Trophoblast cell (in vitro differentiated cells and primary cell): ENCODE measurements around the gene ANAPC2. TPM values are rescaled to one million over a fixed set of nuclear protein-coding genes. Genes with fewer than 3 reads are reported as not detected.

Experiments used
- DNase-seq, 2 donors: peaks; one replicate each; pipeline ENCODE4 v3.0.0-alpha.2; 2016
- H2AFZ ChIP-seq: 2 replicates; pipeline ENCODE4 v1.6.1; 2013; ENCODE audit warnings: low read length, moderate library complexity, mild to moderate bottlenecking; ENCODE audit not compliant: insufficient read depth, poor library complexity
- H2AK5ac ChIP-seq: 2 replicates; pipeline ENCODE4 v1.6.1; 2013; ENCODE audit warnings: mild to moderate bottlenecking, low read length
- H2BK120ac ChIP-seq: 2 replicates; pipeline ENCODE4 v1.6.1; 2013; ENCODE audit warnings: low read length, mild to moderate bottlenecking, moderate library complexity; ENCODE audit not compliant: insufficient read depth, poor library complexity
- H2BK12ac ChIP-seq: 2 replicates; pipeline ENCODE4 v1.6.1; 2013; ENCODE audit warnings: mild to moderate bottlenecking, low read length, moderate library complexity
- H2BK5ac ChIP-seq: 2 replicates; pipeline ENCODE4 v1.6.1; 2013; ENCODE audit warnings: low read length, low read depth, moderate library complexity, mild to moderate bottlenecking; ENCODE audit not compliant: poor library complexity
- H3K14ac ChIP-seq: 2 replicates; pipeline ENCODE4 v1.6.1; 2013; ENCODE audit warnings: mild to moderate bottlenecking, low read length
- H3K18ac ChIP-seq: 2 replicates; pipeline ENCODE4 v1.6.1; 2013; ENCODE audit warnings: mild to moderate bottlenecking, low read length
- H3K23ac ChIP-seq: 2 replicates; pipeline ENCODE4 v1.6.1; 2013; ENCODE audit warnings: low read length
- H3K27ac ChIP-seq: 2 replicates; pipeline ENCODE4 v1.5.1; 2013; ENCODE audit warnings: low read depth, mild to moderate bottlenecking, inconsistent platforms, low read length, moderate library complexity
- H3K27me3 ChIP-seq: 2 replicates; pipeline ENCODE4 v1.6.1; 2013; ENCODE audit warnings: inconsistent platforms, mild to moderate bottlenecking, low read length, moderate library complexity; ENCODE audit not compliant: insufficient read depth
- H3K36me3 ChIP-seq, 2 experiments: 1 replicate in 1 of 2; 2 replicates in 1 of 2; pipeline ENCODE4 v1.6.1; 2013; ENCODE audit warnings: low read length in 2 of 2, mild to moderate bottlenecking in 2 of 2, moderate library complexity in 1 of 2; ENCODE audit not compliant: insufficient read depth in 2 of 2, control insufficient read depth in 1 of 2
- H3K4ac ChIP-seq: 2 replicates; pipeline ENCODE4 v1.6.1; 2013; ENCODE audit warnings: low read depth, mild to moderate bottlenecking, low read length, moderate library complexity
- H3K4me1 ChIP-seq, 2 experiments: 1 replicate in 1 of 2; 2 replicates in 1 of 2; pipeline ENCODE4 v1.6.1; 2013; ENCODE audit warnings: low read length in 2 of 2, mild to moderate bottlenecking in 2 of 2, moderate library complexity in 1 of 2; ENCODE audit not compliant: insufficient read depth in 2 of 2, control insufficient read depth in 1 of 2
- H3K4me2 ChIP-seq: 2 replicates; pipeline ENCODE4 v1.6.1; 2013; ENCODE audit warnings: inconsistent platforms, mild to moderate bottlenecking, low read length, moderate library complexity
- H3K4me3 ChIP-seq: 2 replicates; pipeline ENCODE4 v1.5.1; 2013; ENCODE audit warnings: mild to moderate bottlenecking, low read depth, low read length, inconsistent platforms
- H3K79me1 ChIP-seq: one replicate; pipeline ENCODE4 v1.6.1; 2013; ENCODE audit warnings: low read length
- H3K79me2 ChIP-seq: 2 replicates; pipeline ENCODE4 v1.6.1; 2013; ENCODE audit warnings: low read length, mild to moderate bottlenecking; ENCODE audit not compliant: control insufficient read depth, insufficient read depth, poor library complexity
- H3K9ac ChIP-seq: 2 replicates; pipeline ENCODE4 v1.6.1; 2013; ENCODE audit warnings: mild to moderate bottlenecking, low read length
- H3K9me3 ChIP-seq: 2 replicates; pipeline ENCODE4 v1.6.1; 2013; ENCODE audit warnings: low read depth, mild to moderate bottlenecking, control low read depth, inconsistent platforms, low read length; ENCODE audit not compliant: insufficient read depth
- H4K12ac ChIP-seq: 2 replicates; pipeline ENCODE4 v1.6.1; 2013; ENCODE audit warnings: low read depth, mild to moderate bottlenecking, low read length, moderate library complexity
- H4K8ac ChIP-seq: 2 replicates; pipeline ENCODE4 v1.6.1; 2013; ENCODE audit warnings: low read depth, mild to moderate bottlenecking, low read length, moderate library complexity
- H4K91ac ChIP-seq: one replicate; pipeline ENCODE4 v1.6.1; 2013; ENCODE audit warnings: low read depth, mild to moderate bottlenecking, low read length, moderate library complexity
- WGBS: extraction: QIAGEN DNeasy Blood & Tissue Kit; methylation state at CpG from one replicate; pipeline ENCODE4 v1.1.7; 2013; ENCODE audit warnings: missing lambda C conversion rate; ENCODE audit not compliant: insufficient read length, insufficient coverage; ENCODE audit errors: extremely low coverage; 5-methylcytosine and 5-hydroxymethylcytosine counted together
- polyA plus RNA-seq: library from polyadenylated mRNA; stranded (reverse); fragments of 200-250 nt; gene quantifications from 2 replicates; pipeline ENCODE4 v1.2.3, GENCODE V29; 2013

ANAPC2 gene
- 22.5 and 23.1 TPM in 2 replicates for polyA plus RNA-seq

DNA sequence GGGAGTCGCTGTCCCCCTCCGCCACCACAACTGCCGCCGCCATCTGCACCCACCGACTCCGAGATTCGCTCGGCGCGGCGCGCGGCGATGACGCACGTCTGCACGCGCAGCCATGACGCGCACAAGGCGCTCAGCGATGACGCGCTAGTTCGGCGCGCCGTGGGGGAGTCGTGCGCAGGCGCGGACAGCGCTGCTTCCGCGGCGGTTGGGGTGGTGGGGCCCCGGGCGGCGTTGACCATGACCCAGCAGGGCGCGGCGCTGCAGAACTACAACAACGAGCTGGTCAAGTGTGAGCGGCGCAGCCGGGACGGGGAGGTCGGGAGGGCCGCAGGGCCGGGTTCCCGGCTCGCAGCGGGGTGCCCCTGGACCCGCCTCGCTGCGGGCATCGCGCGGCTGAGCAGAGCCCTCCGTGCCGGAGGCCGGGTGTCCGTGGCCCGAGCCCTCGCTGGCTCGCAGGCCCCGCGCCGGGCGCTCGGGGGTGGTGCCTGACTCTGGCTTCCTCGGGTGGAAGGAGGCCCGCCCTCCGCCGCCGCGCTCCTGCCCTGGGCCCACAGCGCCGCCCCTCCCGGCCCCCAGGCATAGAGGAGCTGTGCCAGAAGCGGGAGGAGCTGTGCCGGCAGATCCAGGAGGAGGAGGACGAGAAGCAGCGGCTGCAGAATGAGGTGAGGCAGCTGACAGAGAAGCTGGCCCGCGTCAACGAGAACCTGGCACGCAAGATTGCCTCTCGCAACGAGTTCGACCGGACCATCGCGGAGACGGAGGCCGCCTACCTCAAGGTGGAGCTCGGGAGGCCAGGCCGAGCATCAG lies at the start of gene ANAPC2, which contains the start of gene SSNA1:
TSS of gene ANAPC2 (minus strand) at position 71 of the 807 bp plus-strand sequence. CDS start at position 43, 28 bp downstream.
TSS of gene SSNA1 (plus strand) at position 187 of the 807 bp plus-strand sequence. CDS start at position 238, 51 bp downstream.
- peak; percentile 88 to 99 for DNase-seq
- peak within 1 kb of the TSS; percentile 78 for H3K18ac ChIP-seq
- peak within 1 kb of the TSS; percentile 90 for H3K27ac ChIP-seq
- peak within 1 kb of the TSS; percentile 89 for H4K91ac ChIP-seq
- peak within 1 kb of the TSS; percentile 93 for H3K4me3 ChIP-seq
- H3K27me3 ChIP-seq, result no peaks in the 10 kb centered on the region
- H2AFZ ChIP-seq, result peak within 1 kb of the TSS; percentile 77
- peak within 1 kb of the TSS; percentile 75 for H3K14ac ChIP-seq
- WGBS, result no CpG with 5 or more reads among the region's 98 CpGs
- H3K36me3 ChIP-seq, result peaks cover 59 to 63% of the 10 kb centered on the region in 2 experiments
- peak within 1 kb of the TSS; percentile 75 for H2AK5ac ChIP-seq
- H4K12ac ChIP-seq, result peak within 1 kb of the TSS; percentile 76
- H3K9me3 ChIP-seq, result peaks cover 2% of the 10 kb centered on the region
- H2BK12ac ChIP-seq, result no peak within 1 kb of the TSS
- H2BK5ac ChIP-seq, result peak within 1 kb of the TSS; percentile 73
- peaks cover 8% of the 10 kb centered on the region for H3K79me2 ChIP-seq
- no peak within 1 kb of the TSS for H3K23ac ChIP-seq
- H3K79me1 ChIP-seq, result peaks cover 5% of the 10 kb centered on the region
- H3K4me1 ChIP-seq, result peaks cover 17 to 18% of the 10 kb centered on the region in 2 experiments
- peak within 1 kb of the TSS; percentile 90 for H3K4me2 ChIP-seq
- peak within 1 kb of the TSS; percentile 97 for H4K8ac ChIP-seq
- peak within 1 kb of the TSS; percentile 33 for H2BK120ac ChIP-seq
- peak within 1 kb of the TSS; percentile 94 for H3K9ac ChIP-seq
- peak within 1 kb of the TSS; percentile 77 for H3K4ac ChIP-seq

DNA sequence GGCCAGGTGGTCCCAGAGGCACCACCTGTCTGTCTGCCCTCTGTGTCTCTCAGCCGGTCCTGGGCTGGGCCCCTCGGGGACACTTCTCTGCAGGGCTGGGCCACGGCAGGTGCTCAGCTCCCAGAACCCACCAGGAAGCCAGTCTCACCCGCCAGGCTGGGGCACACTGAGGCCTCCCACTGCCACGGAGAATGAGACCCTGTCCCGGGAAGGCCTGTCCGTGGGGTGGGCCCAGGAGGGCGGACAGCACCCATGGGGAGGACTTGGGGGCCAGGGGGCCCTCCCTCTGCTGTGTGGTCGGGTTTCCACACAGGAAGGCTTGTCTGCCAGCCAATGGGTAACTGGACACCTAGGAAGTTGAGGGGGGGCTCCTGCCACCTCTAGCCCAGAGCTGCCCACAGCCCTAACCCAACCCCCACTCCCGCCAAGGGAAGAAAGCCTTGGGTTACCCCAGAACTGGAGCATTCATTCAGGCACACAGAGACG lies 48.6 kb upstream of the ANAPC2 start:
- Histone ChIP-seq H3K23ac (no peak overlapping the region), H3K4me2 (peak overlapping the region; percentile 42), H3K14ac (peak overlapping the region; percentile 10), H4K8ac (no peak overlapping the region), H2BK120ac (no peak overlapping the region), H2BK12ac (no peak overlapping the region), H3K79me2 (peaks cover 12% of the 10 kb centered on the region), H3K4ac (peak overlapping the region; percentile 17), H3K9me3 (no peaks in the 10 kb centered on the region), H4K12ac (no peak overlapping the region), H4K91ac (no peak overlapping the region), H3K27me3 (no peaks in the 10 kb centered on the region), H3K79me1 (peaks cover 8% of the 10 kb centered on the region), H3K36me3 (peaks cover under 1 to 3% of the 10 kb centered on the region in 2 experiments), H3K27ac (no peak overlapping the region), H3K4me3 (no peak overlapping the region), H3K18ac (peak overlapping the region; percentile 30), H3K4me1 (peaks cover 5% of the 10 kb centered on the region in 2 experiments), H3K9ac (no peak overlapping the region), H2BK5ac (no peak overlapping the region), H2AK5ac (peak overlapping the region; percentile 66), H2AFZ (no peak overlapping the region)
- no CpG with 5 or more reads among the region's 11 CpGs for WGBS
- DNase-seq, result no peak

- no peak overlapping the region for H2BK120ac ChIP-seq
- peak overlapping the region; percentile 30 for H3K18ac ChIP-seq
- no peak overlapping the region for H3K27ac ChIP-seq
- peaks cover 7% of the 10 kb centered on the region for H3K79me2 ChIP-seq
- no peaks in the 10 kb centered on the region for H3K9me3 ChIP-seq
- no peak overlapping the region for H2BK5ac ChIP-seq
- no peak overlapping the region for H3K23ac ChIP-seq
- peak overlapping the region; percentile 66 for H2AK5ac ChIP-seq
- peak overlapping the region; percentile 10 for H3K14ac ChIP-seq
- H4K12ac ChIP-seq, result no peak overlapping the region
- WGBS, result no CpG with 5 or more reads among the region's 31 CpGs
- peak overlapping the region; percentile 42 for H3K4me2 ChIP-seq
- H2BK12ac ChIP-seq, result no peak overlapping the region
- H3K79me1 ChIP-seq, result peaks cover 8% of the 10 kb centered on the region
- H3K9ac ChIP-seq, result no peak overlapping the region
- peaks cover 5% of the 10 kb centered on the region in 2 experiments for H3K4me1 ChIP-seq
- no peaks in the 10 kb centered on the region for H3K27me3 ChIP-seq
- DNase-seq, result peak; percentile 75 to 84
- no peak overlapping the region for H4K91ac ChIP-seq
- peak overlapping the region; percentile 22 for H4K8ac ChIP-seq
- no peak overlapping the region for H3K4me3 ChIP-seq
- peak overlapping the region; percentile 17 for H3K4ac ChIP-seq
- no peak overlapping the region for H2AFZ ChIP-seq
- no peaks in the 10 kb centered on the region for H3K36me3 ChIP-seq
Observed at GRCh38 chr9:137236238-137236935, 48.0 kb upstream of the ANAPC2 start.

DNA sequence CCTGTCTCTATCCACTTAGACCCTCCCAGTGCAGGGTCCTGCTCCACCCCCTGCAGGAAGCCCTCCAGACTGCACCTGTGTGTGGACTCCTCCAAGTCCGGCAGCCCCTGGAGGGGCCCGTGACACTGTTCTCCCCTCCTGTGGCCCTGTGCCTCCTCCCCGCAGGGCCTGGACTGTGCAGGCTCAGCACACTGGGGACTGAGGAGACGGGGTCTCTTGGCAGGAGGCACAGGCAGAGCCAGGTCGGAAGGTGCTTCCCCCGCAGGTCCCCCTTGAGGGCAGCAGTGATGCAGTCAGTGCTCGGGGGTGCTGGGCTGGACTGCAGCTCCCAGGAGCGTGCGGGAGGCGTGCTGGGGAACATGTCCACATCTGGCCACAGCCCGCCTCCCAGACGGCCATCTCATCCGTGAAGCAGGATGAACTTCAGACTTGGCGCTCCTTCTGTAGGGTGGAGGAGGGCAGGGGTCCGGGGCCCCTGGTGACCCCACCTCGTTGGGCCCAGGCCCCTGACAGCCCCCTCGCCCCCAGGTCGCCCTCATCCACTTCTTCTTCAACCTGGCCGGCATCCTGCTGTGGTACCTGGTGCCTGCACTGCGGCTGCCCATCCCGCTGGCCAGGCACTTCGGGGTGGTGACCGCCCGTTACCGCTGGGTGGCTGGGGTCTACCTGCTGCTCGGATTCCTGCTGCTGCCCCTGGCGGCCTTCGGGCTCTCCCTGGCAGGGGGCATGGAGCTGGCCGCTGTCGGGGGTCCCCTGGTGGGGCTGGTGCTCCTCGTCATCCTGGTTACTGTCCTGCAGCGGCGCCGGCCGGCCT lies 47.3 kb upstream of the ANAPC2 start:
- Histone ChIP-seq H3K23ac (no peak overlapping the region), H2BK12ac (no peak overlapping the region), H3K9ac (no peak overlapping the region), H3K4me1 (peaks cover 5% of the 10 kb centered on the region in 2 experiments), H3K14ac (no peak overlapping the region), H2AFZ (no peak overlapping the region), H4K91ac (no peak overlapping the region), H3K4ac (no peak overlapping the region), H3K27ac (no peak overlapping the region), H3K79me1 (peaks cover 6% of the 10 kb centered on the region), H2BK120ac (no peak overlapping the region), H3K36me3 (no peaks in the 10 kb centered on the region), H2AK5ac (no peak overlapping the region), H3K27me3 (no peaks in the 10 kb centered on the region), H3K4me3 (no peak overlapping the region), H3K4me2 (no peak overlapping the region), H4K8ac (no peak overlapping the region), H4K12ac (no peak overlapping the region), H3K18ac (no peak overlapping the region), H3K9me3 (no peaks in the 10 kb centered on the region), H3K79me2 (peaks cover 5% of the 10 kb centered on the region), H2BK5ac (no peak overlapping the region)
- no CpG with 5 or more reads among the region's 35 CpGs for WGBS
- DNase-seq, result no peak
